Neural progenitor cell (in vitro differentiated cells): ENCODE data around the gene IFITM5.

Source experiments
- EZH2 ChIP-seq: fragments of 200-600 bp; sonication (generic); IDR thresholded peaks from 2 replicates; pipeline ENCODE4 v1.6.1; 2017; ENCODE audit warnings: antibody characterized with exemption, mild to moderate bottlenecking, moderate library complexity
- TF ChIP-seq, protein P1 (sequence below): fragments of 200-600 bp; sonication (generic); IDR thresholded peaks from 2 replicates; pipeline ENCODE4 v1.5.1; 2017; ENCODE audit warnings: antibody characterized with exemption, mild to moderate bottlenecking

DNA sequence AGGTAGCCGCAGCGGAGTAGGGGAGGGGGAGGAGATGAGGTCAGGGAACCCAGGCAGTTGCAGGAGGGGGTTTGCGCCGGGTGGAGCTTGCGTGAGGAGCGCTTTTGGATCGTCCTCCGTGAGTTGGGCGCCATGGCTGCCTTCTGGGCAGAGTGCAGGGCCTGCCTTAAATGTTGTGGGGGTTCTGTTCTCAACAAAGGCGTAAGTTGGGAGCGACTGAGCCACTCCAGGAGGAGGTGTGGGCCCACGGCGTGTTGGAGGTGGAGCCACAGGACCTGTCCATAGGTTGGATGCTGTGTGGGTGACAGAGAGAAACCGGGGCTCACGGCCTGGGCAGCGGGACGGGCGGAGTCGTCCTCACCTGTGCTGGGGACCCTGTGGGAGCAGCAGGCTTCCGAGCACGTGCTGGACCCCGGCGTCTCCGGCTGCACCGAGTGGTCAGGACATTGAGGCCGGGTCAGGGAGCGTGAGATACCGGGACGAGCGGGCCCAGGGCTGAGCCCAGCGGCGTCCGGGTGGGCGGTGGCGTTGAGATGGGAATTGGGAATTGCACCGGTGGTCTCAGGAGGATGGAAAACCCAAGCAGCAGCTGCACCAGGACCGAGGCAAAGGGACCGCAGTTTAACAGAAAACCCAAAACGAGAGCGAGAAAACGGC lies 11.4 kb downstream of the IFITM5 start:
- TF ChIP-seq, protein P1, sequence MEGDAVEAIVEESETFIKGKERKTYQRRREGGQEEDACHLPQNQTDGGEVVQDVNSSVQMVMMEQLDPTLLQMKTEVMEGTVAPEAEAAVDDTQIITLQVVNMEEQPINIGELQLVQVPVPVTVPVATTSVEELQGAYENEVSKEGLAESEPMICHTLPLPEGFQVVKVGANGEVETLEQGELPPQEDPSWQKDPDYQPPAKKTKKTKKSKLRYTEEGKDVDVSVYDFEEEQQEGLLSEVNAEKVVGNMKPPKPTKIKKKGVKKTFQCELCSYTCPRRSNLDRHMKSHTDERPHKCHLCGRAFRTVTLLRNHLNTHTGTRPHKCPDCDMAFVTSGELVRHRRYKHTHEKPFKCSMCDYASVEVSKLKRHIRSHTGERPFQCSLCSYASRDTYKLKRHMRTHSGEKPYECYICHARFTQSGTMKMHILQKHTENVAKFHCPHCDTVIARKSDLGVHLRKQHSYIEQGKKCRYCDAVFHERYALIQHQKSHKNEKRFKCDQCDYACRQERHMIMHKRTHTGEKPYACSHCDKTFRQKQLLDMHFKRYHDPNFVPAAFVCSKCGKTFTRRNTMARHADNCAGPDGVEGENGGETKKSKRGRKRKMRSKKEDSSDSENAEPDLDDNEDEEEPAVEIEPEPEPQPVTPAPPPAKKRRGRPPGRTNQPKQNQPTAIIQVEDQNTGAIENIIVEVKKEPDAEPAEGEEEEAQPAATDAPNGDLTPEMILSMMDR, result no peak
- TF ChIP-seq EZH2, result no peak
